GM10248 (cell line): Measurements from ENCODE around the gene VWA3B.

Experiments used
- CTCF ChIA-PET: fragments of 300-600 bp; sonication (Branson Sonifier 250); formaldehyde crosslinking; extraction: SDS; loops from one replicate; lab custom pipeline; 2021; ENCODE audit warnings: antibody characterized with exemption; lab: Yijun Ruan, JAX
- POLR2A ChIA-PET: fragments of 350-650 bp; sonication (Branson Sonifier 250); formaldehyde crosslinking; extraction: SDS; loops from one replicate; lab custom pipeline; 2020; ENCODE audit warnings: antibody characterized with exemption; lab: Yijun Ruan, JAX
- DNase-seq: peaks from one replicate; pipeline ENCODE4 v3.0.0; 2012; ENCODE audit errors: extremely low spot score
- CTCF ChIP-seq: IDR thresholded peaks from 2 replicates; pipeline ENCODE4 v1.5.1; 2012; ENCODE audit warnings: mild to moderate bottlenecking, low read depth; ENCODE audit errors: extremely low read depth, missing control alignments, control extremely low read depth

Gene VWA3B

GRCh38 chr2:98161186-98161585 is 74.2 kb downstream of the VWA3B start:
- CTCF ChIA-PET = interaction anchor here (0.9 to 1.4 kb wide), 2 partner anchors 27 to 152 kb away, joined by 3 read pairs; no protein-coding TSS in a partner anchor
- TF ChIP-seq CTCF = no peak
- DNase-seq = no peak
- POLR2A ChIA-PET = no interaction called here

- no peak for DNase-seq
- CTCF ChIA-PET = interaction anchor here (1.3 kb wide), 1 partner anchor 358 kb away, joined by 3 read pairs; no protein-coding TSS in a partner anchor
- POLR2A ChIA-PET = no interaction called here
- no peak for TF ChIP-seq CTCF
Measured at GRCh38 chr2:98164256-98164655, 77.3 kb downstream of the VWA3B start.

GRCh38 chr2:98165516-98166071 is 78.6 kb downstream of the VWA3B start:
- no peak for TF ChIP-seq CTCF
- ChIA-PET POLR2A (no interaction called here), CTCF (interaction anchor here (0.9 to 1.3 kb wide), 2 partner anchors 120 to 359 kb away, joined by 3 read pairs; no protein-coding TSS in a partner anchor)
- DNase-seq = no peak

- ChIA-PET CTCF (no interaction called here), POLR2A (no interaction called here)
- DNase-seq = no peak
- no peak for TF ChIP-seq CTCF
Measured at GRCh38 chr2:98167916-98168315, 80.9 kb downstream of the VWA3B start.

GRCh38 chr2:98170076-98170475 is 83.1 kb downstream of the VWA3B start:
- DNase-seq = no peak
- no peak for TF ChIP-seq CTCF
- POLR2A ChIA-PET = no interaction called here
- CTCF ChIA-PET = no interaction called here

GRCh38 chr2:98172150-98172765 is 85.3 kb downstream of the VWA3B start:
- TF ChIP-seq CTCF = no peak
- CTCF ChIA-PET = interaction anchor here (0.7 to 1.1 kb wide), 2 partner anchors 11 to 50 kb away, joined by 3 read pairs; no protein-coding TSS in a partner anchor
- no peak for DNase-seq
- POLR2A ChIA-PET = no interaction called here
